ENCODE data around the gene PSMD11. TPM values are rescaled to one million over a fixed set of nuclear protein-coding genes. Genes with fewer than 3 reads are reported as not detected.

PSMD11 gene
- total and polyA plus RNA-seq, 2 of the 13 experiments (the other 11 are each of a cell fraction or from before 2014, with no cell fraction given), result 69.8 to 152 TPM

- TF ChIP-seq NFATC3 (CRISPR knock-in tag; IDR thresholded peaks at IDR 0.05) (no peak), CREM (IDR thresholded peaks at IDR 0.05) (peak; percentile 11; the same call in 1 of the 2 replicates), CREM (CRISPR knock-in tag; IDR thresholded peaks at IDR 0.05) (no peak), ZBTB4 (CRISPR knock-in tag; IDR thresholded peaks at IDR 0.05; ENCODE audit: borderline replicate concordance) (no peak), NR2C2 (CRISPR knock-in tag; IDR thresholded peaks at IDR 0.05; ENCODE audit: borderline replicate concordance) (0 out of 2 replicates have a peak, but pooled peaks have one; percentile 41), CREB1 (IDR thresholded peaks at IDR 0.05) (no peak), CREB1 (CRISPR knock-in tag; IDR thresholded peaks at IDR 0.05) (0 out of 2 replicates have a peak, but pooled peaks have one; percentile 14), TAF15 (IDR thresholded peaks at IDR 0.05; ENCODE audit: low read depth, low read length, poor library complexity, severe bottlenecking) (no peak), HOXA7 (CRISPR knock-in tag; IDR thresholded peaks at IDR 0.05) (no peak), NR2F1 (CRISPR knock-in tag; IDR thresholded peaks at IDR 0.05) (0 out of 4 replicates have a peak, but pooled peaks of 1 of the 2 experiments have one; percentile 21), NCOR1 (IDR thresholded peaks at IDR 0.05; ENCODE audit: borderline replicate concordance, low read length) (peak; percentile 58; the same call in 1 of the 2 replicates), NR2F6 (IDR thresholded peaks at IDR 0.05) (peak; percentile 57), NR2F6 (CRISPR knock-in tag; IDR thresholded peaks at IDR 0.05) (0 out of 2 replicates have a peak, but pooled peaks have one; percentile 23), SATB2 (CRISPR knock-in tag; IDR thresholded peaks at IDR 0.05) (no peak), ZNF432 (CRISPR knock-in tag; IDR thresholded peaks at IDR 0.05; ENCODE audit: borderline replicate concordance) (no peak), ARID5B (CRISPR knock-in tag; IDR thresholded peaks at IDR 0.05) (peak; percentile 36; the same call in 1 of the 2 replicates), GFI1 (CRISPR knock-in tag; IDR thresholded peaks at IDR 0.05; ENCODE audit: borderline replicate concordance) (no peak), ISL2 (CRISPR knock-in tag; IDR thresholded peaks at IDR 0.05) (0 out of 2 replicates have a peak, but pooled peaks have one; percentile 20), NFAT5 (CRISPR knock-in tag; IDR thresholded peaks at IDR 0.05) (no peak)
Observed at GRCh38 chr17:32440722-32441121, 3.6 kb upstream of the PSMD11 start (continued).
